Uterus (tissue), 2 donors: ENCODE measurements around the gene COASY.

ENCODE experiments used
- CTCF ChIP-seq, 4 experiments: fragments of 200-600 bp in 2 of 4; fragments of 450-650 bp in 2 of 4; sonication (generic) in 2 of 4; IDR thresholded peaks; one replicate each; pipeline ENCODE4 v1.5.1; 2016 to 2019; ENCODE audit warnings: antibody characterized with exemption in 4 of 4, mild to moderate bottlenecking in 2 of 4, moderate library complexity in 1 of 4
- POLR2A ChIP-seq, 2 donors: fragments of 450-650 bp; IDR thresholded peaks; one replicate each; pipeline ENCODE4 v1.6.1; 2016; ENCODE audit warnings: antibody characterized with exemption in 2 of 2, mild to moderate bottlenecking in 1 of 2, moderate library complexity in 1 of 2

DNA sequence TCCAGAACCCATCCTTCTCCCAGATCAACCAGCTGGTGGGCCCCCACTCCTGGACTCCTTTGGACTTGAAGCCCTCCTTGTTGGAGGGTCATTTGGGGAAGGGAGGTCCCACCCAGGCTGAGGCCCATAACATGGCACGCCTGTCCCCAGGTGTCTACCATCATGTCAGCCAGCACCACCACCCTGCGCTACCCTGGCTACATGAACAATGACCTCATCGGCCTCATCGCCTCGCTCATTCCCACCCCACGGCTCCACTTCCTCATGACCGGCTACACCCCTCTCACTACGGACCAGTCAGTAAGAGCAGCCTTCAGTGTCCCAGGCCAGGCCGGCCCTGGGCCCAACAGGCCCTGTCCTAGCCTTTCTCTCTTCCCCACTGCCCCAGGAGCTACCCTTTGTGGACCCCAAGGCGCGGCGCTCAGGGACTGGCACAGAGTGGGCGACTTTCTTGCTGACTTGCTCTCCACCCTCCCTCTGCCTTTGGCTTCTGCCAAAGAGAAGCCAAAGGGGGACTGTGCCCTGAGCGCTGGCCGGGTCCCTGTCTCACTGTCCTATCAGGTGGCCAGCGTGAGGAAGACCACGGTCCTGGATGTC lies 51.8 kb downstream of the COASY start:
- no peak for TF ChIP-seq CTCF (IDR thresholded peaks at IDR 0.05)
- TF ChIP-seq POLR2A (IDR thresholded peaks at IDR 0.05): no peak
